ENCODE measurements around the gene CLBA1. TPM values are rescaled to one million over a fixed set of nuclear protein-coding genes. Genes with fewer than 3 reads are reported as not detected.

Gene CLBA1
- total RNA-seq, 1 experiment from 2014 or later, result 14.8 TPM

- BruUV-seq (replicated peaks), result no TSS peak
- H3K4me3 ChIP-seq (replicated peaks in 1 of 2; ENCODE audit: low read depth in 1 of 2, low read length in 2 of 2), result no peak overlapping the region
- no peak for ATAC-seq
- peaks cover 3% of the 10 kb centered on the region; the same call in 1 of the 2 replicates for H3K79me2 ChIP-seq (ENCODE audit: insufficient read depth, low read length)
- TF ChIP-seq EGR1 (IDR thresholded peaks at IDR 0.05; ENCODE audit: low read depth), result no peak
- TF ChIP-seq REST (IDR thresholded peaks at IDR 0.05; ENCODE audit: low read depth), result no peak
- no peak for TF ChIP-seq ELF1 (IDR thresholded peaks at IDR 0.05; ENCODE audit: borderline replicate concordance, low read depth)
- no peak for TF ChIP-seq ATF3 (IDR thresholded peaks at IDR 0.05)
- no peaks in the 10 kb centered on the region for H4K20me1 ChIP-seq (ENCODE audit: insufficient read depth)
- intact Hi-C loops (cut with micrococcal nuclease), result no loop called here
- no peaks in the 10 kb centered on the region for H3K27me3 ChIP-seq (ENCODE audit: insufficient read depth, low read length)
- no peaks in the 10 kb centered on the region for H3K9me2 ChIP-seq (ENCODE audit: insufficient read depth)
- H2AFZ ChIP-seq (ENCODE audit: low read depth, low read length, poor library complexity, severe bottlenecking), result no peak overlapping the region
- H3K27ac ChIP-seq (ENCODE audit: low read depth, low read length), result peak overlapping the region; percentile 23; the same call in 1 of the 2 replicates
- no peak overlapping the region for H3K9ac ChIP-seq (ENCODE audit: low read length)
- ChIA-PET RAD21 (ENCODE audit: low non-redundant PET in 1 of 2, low total read pairs in 2 of 2, uncharacterized antibody in 2 of 2, unreplicated experiment in 2 of 2) (interaction anchor here in 1 of 2 experiments (0.6 kb wide), 1 partner anchor 487 kb away, joined by 5 read pairs; no protein-coding TSS in a partner anchor), POLR2A (no interaction called here), CTCF (no interaction called here)
- DNase-seq (ENCODE audit: low read depth, low spot score), result no peak
- H3K36me3 ChIP-seq (ENCODE audit: control insufficient read depth in 1 of 2, insufficient read depth in 2 of 2, low read length in 2 of 2), result no peaks in the 10 kb centered on the region
- H3K4me2 ChIP-seq (ENCODE audit: low read length), result no peak overlapping the region
- H3K4me1 ChIP-seq (ENCODE audit: control insufficient read depth in 1 of 2, insufficient read depth in 2 of 2, low read length in 2 of 2), result peaks cover 28 to 44% of the 10 kb centered on the region in 2 experiments
- no peaks in the 10 kb centered on the region for H3K9me3 ChIP-seq (ENCODE audit: control insufficient read depth in 1 of 2, insufficient read depth in 1 of 2, low read depth in 1 of 2, low read length in 2 of 2)
Observed at GRCh38 chr14:104983231-104983721, 2.3 kb upstream of the CLBA1 start.

Measured in HCT116 (cell line).